GM21576 (cell line): ENCODE results near the gene SLC25A43.
"Not testable (repeated sequence)": the region's sequence is repeated elsewhere in the genome, so short reads cannot be mapped to it uniquely, and the experiment has no call there.

Experiments used
- ATAC-seq: cut with Tn5 transposase; IDR thresholded peaks from one replicate; pipeline ENCODE4 v1.9.1; 2021; ENCODE audit warnings: mild to moderate bottlenecking, moderate library complexity; ENCODE audit not compliant: unreplicated experiment

The SLC25A43 gene

DNA sequence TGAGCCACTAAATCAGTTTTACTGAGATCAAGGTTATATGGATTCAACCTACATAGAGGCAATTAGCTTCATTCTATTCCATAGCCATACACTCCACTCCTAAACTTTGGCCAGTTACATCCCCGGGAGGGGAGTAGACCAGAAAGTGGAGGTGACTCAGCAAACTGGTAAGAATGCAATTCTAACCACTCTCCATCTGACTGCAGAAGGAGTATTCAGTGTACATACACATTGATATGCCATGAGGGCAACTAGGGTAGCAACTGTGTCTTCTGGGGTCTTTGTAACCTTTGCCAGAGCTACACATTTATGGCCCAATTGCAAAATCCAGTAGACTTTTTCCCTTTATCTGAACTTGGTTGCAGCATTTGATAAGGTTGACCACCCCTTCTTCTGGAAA lies 7.6 kb downstream of the SLC25A43 start:
- ATAC-seq: no peak

DNA sequence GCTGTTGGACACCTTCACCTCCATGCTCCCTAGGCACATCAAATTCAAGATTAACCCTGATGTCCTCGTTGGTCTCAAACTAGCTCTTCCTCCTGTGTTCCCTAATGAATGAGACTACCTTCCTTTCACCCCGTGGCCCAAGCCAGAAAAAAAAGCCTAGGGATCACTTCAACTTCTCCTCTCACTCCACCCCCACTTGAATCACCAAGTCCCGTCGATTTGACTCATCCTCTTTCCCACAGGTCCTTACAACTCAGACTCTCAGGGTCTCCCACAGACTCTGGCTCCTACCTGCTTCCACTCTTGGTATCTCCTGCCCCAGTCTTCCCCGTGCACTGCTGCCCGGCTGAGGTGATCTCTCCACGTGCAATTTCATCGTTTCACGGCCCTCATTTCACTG lies 8.5 kb downstream of the SLC25A43 start:
- no peak for ATAC-seq

DNA sequence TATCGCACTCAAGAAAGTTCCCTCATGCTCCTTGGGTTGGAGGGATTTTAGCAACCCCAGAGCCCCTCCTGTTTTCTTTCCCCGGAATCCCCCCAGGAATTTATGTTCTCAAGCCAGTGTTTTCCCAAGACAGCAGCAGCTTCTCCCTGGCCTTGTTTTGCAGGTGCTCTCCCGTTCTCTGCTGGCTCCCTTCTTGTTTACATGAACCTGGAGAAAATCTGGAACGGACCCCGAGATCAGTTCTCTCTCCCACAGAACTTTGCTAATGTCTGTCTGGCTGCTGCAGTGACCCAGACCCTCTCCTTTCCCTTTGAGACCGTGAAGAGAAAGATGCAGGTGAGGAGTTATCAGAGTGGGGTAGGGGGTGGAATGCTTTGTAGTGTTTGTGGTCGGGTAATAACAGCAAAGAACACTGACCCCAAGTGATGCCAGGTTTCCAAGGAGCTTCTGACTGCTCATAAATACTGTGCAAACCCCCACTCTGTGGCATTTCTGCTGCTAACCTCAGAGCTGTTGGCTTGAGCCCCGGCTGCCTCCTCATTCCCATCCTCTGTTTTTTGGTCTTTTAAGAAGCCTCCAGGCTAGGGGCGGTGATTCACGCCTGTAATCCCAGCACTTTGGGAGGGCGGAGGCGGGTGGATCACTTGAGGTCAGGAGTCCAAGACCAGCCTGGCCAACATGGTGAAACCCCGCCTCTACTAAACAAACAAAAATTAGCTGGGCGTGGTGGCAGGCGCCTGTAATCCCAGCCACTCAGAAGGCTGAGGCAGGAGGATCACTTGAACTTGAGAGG lies 11.1 kb downstream of the SLC25A43 start:
- ATAC-seq: no peak

DNA sequence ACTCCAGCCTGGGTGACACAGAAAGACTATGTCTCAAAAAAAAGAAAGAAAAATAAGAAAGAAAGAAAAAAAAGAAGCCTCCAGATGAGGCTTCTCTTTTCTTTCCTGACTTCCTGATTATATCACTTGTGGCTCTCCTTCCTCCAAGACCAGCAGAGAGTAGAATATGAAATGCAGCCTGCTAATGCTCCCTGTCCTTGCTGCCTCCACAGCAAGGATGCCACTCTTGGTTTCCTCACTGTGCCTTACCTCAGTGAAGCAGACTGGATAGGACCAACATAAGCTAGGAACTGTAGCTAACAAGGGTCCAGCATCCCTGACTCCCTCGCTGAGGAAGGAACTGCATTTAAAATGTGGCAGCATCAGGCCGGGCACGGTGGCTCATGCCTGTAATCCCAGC lies 11.7 kb downstream of the SLC25A43 start:
- ATAC-seq: no peak

DNA sequence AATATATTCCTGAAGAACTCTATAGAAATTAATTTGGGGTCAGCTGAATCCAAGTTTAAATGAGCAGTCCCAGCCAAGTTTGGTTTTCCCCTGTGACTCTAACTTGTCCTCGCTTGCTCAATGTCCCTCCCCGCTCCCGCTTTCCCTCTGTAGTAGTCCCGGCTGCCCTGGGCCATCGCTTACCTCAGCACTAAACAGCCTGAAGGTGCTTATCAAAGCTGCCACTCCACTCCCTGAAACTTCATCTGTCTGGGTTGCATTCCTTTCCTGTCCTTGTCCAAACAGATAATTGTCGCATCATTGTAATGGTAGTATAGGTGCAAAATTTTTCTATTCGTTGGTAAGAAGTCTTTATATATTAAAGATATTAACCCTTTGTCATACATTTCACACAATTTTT lies 12.8 kb downstream of the SLC25A43 start:
- no peak for ATAC-seq

DNA sequence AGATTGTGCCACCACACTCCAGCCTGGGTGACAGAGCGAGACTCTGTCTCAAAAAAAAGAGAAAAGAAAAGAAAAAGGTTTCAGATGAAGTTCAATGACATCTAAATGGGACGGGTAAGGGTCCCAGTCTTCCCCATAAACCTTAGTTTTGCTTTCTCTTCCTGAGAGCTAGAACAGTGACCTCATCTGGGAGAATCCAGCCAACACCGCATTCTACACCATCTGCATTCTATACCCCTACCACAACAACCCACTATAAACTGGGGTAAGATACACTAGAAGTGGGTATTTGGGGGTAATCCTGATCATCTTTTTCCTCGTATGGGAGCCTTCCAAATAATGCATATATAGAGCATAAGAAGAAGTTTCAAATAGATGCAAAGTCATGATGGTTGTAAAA lies 18.2 kb downstream of the SLC25A43 start:
- no peak for ATAC-seq

DNA sequence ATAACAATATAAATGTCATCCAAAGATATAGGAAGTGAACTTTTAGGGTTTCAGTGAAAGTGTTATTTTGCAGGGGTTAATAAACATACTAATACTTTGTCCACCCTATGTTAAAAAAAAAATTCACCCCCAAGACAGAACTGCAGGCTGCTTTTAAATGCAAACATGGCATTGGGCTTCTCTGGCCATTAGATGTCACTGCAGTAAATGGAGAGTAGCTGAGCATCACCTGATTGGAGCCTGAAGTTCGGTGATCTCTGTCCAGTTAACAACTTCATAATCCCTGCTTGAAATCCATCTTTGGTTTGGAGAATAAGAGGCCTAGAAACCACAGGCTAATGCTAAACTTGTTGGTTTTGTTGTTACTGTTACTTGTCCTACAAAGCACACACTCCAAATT lies 18.7 kb downstream of the SLC25A43 start:
- ATAC-seq: no peak

DNA sequence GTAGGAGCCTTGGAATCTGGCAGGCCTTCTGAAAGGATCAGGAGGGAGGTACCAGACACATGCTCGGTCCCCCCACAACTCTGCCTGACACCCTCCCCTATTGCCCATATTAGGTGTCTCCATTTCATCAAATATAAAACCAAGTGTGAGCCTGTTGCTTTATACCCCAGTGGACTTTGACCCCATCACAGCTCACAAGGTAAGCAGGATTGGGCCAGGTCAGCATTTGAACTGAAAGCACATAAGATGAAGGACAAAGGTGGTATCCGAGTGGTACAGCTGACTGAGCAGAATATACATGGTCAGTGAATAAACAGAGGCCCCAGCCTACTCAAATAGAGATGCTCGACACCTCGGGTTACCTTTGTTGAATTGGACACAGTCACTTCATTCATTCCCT lies 20.0 kb downstream of the SLC25A43 start:
- ATAC-seq: no peak

DNA sequence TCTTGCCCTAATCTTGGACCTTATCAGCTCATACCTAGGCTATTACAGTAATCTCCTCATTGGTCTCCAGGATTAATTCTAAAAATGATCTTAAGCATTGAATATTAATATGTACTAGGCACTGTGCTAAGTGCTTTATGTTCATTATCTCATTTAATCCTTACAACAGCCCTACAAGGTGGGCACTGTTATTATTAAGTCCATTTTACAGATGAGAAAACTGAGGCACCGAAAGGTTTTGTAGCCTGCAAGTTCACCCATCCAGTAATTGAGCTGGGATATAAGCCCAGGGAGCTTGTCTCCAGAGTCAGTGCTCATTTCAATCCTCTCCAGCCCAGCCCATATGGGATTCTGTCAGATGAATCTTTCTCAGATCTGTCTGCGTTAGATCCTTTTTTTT lies 20.8 kb downstream of the SLC25A43 start:
- ATAC-seq: no peak

DNA sequence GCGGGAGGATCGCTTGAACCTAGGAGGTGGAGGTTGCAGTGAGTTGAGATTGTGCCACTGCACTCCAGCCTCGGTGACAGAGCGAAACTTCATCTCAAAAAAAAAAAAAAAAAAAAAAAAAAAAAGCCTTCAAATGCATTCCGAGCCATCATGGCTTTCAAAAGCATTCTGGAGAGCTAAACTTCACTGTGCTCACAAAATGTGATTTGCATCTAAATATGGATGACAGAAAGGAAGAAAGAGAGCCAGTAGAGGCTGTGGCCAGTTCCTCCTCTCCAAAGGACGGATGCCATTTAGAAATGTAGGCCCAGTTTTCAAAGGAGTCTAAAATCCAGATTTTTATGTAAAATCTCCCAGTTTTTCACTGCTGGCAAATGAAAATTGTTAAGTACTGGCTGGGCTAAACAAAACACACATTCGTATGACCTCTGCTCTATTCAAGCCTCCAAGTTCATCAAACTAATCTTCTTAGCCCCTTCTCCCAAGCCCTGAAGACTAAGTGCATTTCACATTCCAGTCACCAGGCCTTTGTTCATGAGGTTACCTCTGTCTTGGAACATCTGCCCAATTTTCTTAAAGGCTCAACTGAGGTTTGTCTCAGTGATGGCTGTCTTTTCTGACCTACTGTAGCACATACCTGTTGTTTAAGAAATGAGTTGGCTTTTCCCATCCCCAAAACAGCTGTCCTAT lies 22.0 kb downstream of the SLC25A43 start:
- no peak for ATAC-seq

DNA sequence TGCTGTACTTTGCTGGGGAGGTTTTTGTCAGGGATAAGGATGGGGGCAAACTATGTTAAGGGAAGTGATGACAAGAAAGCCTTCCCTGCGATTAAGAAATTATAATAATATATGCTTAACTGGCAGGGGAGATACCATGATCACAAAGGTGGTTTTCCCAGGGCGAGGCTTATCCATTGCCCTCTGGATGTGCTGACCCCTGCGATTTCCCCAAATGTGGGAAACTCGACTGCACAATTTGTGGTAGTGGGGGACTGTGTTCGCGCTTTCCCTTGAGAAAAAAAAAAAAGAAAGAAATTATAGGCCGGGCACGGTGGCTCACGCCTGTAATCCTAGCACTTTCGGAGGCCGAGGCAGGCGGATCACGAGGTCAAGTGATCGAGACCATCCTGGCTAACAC lies 24.5 kb downstream of the SLC25A43 start:
- no peak for ATAC-seq

DNA sequence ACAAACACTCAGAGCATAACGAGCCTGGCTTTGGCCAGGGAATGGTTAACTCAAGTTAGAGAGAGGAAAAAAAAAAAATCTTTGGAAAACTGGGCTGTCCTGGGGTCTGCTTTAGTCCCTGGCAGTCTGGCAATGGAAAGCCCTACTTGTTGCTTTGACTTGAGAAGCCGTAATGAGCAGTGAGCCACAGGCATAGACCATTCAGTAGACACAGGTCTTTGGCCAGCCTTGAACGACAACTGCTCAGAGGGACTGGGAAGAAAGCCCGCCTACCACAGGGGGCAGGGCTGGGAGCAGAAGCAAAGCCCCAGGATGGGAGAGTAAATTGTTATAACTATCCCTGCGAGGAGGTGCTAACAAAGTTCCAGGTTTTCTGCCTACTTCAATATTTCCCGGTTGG lies 25.9 kb downstream of the SLC25A43 start:
- ATAC-seq: no peak

DNA sequence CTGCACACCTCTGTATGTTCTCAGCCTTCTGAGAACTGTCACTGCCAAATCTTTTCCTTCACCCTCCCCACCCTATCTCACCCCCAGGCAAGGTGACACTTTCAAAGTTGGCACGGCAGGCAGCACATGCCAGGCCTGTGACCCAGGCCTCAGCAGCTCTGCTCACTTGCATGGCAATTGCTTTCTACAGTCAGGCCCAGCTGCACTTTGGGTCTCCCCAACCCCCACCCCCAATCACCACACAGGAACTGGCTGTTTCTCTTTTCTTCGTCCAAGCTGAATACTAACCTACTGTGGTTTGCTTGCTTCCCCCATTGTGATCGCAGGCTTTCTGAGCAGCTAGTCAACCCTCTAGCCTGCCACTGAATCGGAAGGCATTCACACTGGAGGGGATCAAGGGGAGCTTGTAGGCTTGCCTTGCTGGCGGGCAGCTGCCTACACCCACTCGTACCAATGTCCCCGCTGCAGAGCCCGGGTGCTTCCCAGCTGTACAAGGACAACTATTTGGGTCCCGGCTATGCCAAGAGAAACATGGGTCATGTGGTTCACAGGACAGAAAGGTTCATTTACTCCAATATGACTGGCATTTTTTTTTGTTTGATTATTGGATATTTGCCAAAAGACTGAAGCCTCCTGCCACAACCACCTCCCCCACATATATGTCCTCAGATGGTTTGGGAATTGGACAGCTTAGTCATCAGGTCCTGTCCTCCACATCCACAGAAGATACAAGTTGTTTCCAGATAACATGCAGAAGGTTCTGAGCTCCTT lies 28.1 kb downstream of the SLC25A43 start:
- peak; percentile 78 for ATAC-seq

DNA sequence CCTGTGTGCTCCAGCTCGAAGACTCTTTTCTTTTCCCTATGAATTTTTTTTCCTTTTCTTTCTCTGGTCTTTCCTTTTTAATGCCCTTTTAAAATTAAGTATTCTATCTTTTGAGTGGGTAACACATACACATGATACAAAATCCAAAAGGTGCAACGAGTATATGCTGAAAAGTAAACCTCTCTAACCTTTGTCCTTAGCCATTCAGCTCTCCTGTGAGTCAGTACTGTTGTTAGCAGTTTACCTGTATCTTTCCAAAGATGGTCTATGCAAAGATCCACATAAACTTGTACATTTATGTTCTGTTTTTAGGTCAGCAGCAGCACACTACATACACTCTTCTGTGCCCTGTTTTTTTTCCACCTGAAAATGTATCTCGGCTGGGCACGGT lies 28.7 kb downstream of the SLC25A43 start:
- no peak for ATAC-seq

DNA sequence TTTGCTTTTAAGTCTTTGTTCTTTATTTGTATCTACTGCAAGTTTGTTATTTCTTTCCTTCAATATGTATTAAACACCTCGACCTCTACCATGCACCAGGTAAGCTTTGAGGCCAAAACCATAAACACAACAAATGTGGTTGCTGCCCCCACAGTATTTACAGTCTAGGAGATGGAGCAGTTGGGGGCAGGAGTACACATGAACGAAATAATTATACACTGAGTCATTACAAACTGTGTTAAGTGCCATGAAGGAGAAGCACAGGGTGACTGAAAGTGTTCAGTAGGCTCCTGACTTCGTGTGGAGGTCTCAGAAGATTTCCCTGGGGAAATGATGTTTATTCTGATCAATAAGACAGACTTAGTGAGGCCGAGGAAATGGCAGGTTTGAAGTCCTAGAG lies 30.3 kb downstream of the SLC25A43 start:
- ATAC-seq: no peak

DNA sequence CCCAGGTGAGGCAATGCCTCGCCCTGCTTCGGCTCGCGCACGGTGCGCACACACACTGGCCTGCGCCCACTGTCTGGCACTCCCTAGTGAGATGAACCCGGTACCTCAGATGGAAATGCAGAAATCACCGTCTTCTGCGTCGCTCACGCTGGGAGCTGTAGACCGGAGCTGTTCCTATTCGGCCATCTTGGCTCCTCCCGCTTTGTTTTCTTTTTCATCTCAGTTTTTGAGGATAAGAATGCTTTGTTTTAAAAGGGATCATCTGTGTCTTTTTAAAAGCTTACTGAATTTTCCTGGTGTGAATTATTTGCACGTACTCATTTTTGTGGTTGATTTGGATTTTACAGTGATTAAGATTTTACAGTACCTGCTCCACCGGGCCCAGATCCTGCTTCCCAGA lies 42.2 kb downstream of the SLC25A43 start:
- ATAC-seq: not testable (repeated sequence)

DNA sequence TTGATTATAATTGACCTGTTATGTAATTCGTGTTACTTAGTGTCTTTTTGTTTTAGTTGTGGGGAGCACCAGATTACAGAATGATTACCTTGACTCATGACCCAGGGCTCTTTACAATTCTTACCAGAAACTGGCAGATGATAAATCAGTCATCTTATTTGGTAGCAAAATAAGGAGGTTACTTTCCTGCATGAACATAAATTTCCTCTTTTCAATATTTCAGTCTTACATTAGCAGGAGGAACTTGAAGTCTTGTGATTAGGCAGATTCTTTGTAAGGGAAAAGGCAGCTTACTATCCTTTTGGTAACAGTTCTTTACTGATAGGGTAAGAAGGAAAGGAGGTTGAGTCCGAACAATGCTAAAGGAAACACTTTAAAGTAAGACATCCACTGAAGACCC lies 43.1 kb downstream of the SLC25A43 start:
- no peak for ATAC-seq

DNA sequence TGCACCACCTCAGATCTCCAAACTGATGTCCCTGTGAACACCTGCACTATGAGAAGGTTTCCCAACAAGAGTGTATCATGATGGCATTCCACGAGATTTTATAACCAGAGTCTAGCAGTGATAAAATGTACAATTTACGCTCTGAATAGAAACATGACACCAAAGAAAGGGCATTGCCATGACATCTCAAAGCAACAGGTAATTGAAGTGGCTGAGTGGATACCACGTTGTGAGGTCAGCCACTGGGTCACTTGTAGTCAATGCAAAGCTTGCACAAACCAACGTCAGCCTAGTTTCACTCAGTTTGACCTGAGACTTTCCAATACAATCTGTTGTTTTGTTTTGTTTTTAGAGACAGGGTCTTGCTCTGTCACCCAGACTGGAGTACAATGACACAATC lies 54.1 kb downstream of the SLC25A43 start:
- ATAC-seq: no peak

DNA sequence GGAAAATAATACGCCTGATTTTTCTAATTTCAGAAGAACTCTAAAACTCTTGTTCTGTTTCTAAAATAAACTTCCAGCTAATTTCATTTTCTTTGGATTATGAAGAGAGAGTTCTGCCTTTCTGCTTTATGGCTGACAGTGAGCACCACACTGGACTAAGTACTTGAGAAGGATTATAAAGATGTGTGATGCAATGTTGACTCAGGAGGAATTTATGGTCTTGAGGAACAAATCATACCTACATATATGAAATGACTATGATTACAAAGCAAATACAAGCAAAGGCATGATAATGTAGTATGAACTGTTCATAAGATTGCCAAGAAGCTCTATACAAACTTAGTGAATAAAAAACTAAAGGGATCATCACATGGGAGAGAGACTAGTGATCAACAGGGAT lies 56.1 kb downstream of the SLC25A43 start:
- no peak for ATAC-seq

DNA sequence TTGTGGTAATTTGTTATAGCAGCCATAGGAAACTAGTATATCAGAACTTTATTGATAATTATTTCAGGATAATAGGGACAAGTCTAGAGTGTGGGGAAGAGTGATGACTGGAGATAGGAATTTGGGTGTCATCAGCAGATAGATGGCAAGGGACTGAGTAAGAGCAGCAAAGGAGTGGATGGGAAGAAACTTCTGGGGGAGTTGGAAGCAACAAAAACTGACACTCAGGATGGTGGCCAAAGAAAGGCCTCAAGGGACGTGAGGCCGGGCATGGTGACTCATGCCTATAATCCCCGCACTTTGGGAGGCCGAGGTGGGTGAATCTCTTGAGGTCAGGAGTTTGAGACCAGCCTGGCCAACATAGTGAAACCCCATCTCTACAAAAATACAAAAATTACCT lies 60.0 kb downstream of the SLC25A43 start:
- ATAC-seq: no peak

DNA sequence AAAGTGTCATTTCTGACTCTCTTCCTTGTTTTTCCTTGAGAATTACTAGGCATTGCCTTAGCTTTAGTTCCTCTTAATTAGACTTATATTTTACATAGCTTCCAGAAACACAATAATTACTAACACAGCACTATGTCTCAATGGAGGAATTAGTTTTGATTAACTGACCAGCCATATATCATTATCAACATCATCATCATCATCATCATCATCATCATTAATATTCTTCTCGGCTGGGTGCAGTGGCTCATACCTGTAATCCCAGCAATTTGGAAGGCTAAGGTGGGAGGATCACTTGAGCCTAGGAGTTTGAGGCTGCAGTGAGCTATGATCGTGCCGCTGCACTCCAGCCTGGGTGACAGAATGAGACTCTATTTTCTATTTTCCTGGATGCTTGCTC lies 66.4 kb downstream of the SLC25A43 start:
- ATAC-seq: no peak

DNA sequence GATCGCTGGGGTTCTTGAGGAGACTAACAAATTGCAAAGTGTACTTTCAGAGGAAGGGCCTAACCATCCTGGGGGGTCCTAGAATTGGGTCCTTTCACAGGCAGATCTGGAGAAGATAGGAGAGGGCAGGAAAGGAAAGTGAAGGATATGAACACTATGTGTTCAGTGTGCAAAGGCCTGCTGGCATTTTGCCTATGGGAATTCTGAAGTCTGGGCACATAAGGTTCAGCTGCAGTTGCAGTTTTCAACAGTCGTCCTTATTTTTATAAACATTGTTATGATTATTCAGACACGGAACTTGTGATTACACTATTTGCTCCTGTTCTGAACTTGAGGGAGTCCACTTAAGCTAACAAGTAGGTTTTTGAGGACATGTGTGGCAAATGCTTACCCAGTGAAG lies 67.8 kb downstream of the SLC25A43 start:
- no peak for ATAC-seq
